NCI-H1417 (cell line): ENCODE measurements around the gene WDR7.

Experiments
- DNase-seq, 3 experiments: peaks; one replicate each; lab custom pipeline; 2025; lab: John Stamatoyannopoulos, UW

The WDR7 gene

DNA sequence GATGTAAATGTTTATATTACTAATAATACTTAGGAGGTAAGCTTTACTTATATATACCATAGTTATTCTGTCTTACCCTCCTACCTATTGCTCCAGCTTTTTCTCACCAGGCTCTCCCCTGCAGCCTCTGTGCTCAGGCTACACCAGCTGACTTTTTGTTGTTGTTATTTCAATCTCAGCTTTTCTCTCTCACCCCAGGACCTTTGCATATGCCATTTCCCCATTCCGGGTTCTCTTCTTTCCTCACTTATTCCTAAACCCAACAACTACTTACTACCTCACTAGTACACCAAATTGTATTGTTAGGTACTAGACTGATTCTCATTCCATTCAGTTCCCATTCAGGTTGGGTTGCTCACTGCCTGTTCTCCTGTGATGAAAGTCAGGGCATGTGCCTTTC lies 339.5 kb downstream of the WDR7 start:
- DNase-seq, result no peak

GRCh38 chr18:56992777-56993176 lies 341.6 kb downstream of the WDR7 start:
- peak in 1 of 3 experiments; percentile 54 for DNase-seq

DNA sequence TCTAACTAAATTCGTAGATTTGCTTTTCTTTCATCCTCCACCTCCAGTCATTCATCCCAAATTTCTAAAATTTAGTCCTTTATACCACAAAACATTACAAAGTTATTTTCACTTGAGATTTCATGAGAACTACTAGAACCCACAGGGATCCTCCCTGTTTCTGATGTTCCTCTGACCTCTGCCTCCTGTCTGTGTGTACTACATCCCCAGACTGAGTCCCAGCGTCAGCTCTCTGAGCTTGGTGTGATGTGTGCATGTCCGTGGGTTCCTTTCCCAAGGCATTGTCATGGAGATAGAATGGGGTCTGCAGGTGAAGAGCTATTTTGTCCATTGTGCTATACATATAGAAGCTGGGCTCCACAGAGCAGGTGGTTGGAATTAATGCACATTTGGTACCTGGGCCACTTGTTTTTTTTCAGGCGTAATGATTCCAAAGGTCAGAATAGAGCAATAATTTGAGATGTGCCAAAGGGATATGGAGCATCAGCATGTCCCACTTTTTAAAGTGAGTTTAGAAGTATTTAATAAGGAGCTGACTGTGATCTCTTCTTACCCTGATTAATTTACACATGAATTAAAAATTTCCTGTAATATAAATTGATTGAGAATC lies 344.5 kb downstream of the WDR7 start:
- peak in 1 of 3 experiments; percentile 62 for DNase-seq

GRCh38 chr18:56997200-56997599 lies 346.0 kb downstream of the WDR7 start:
- no peak for DNase-seq

- no peak for DNase-seq
These were observed 348.7 kb downstream of the WDR7 start for GRCh38 chr18:56999823-57000222.

- peak; percentile 7 to 96 (median 75) for DNase-seq
These were observed 351.5 kb downstream of the WDR7 start for GRCh38 chr18:57002627-57003026.

- DNase-seq, result no peak
These were observed 352.2 kb downstream of the WDR7 start for GRCh38 chr18:57003342-57003741.

GRCh38 chr18:57004366-57005121 lies 353.4 kb downstream of the WDR7 start:
- peak in 1 of 3 experiments; percentile 51 for DNase-seq

DNA sequence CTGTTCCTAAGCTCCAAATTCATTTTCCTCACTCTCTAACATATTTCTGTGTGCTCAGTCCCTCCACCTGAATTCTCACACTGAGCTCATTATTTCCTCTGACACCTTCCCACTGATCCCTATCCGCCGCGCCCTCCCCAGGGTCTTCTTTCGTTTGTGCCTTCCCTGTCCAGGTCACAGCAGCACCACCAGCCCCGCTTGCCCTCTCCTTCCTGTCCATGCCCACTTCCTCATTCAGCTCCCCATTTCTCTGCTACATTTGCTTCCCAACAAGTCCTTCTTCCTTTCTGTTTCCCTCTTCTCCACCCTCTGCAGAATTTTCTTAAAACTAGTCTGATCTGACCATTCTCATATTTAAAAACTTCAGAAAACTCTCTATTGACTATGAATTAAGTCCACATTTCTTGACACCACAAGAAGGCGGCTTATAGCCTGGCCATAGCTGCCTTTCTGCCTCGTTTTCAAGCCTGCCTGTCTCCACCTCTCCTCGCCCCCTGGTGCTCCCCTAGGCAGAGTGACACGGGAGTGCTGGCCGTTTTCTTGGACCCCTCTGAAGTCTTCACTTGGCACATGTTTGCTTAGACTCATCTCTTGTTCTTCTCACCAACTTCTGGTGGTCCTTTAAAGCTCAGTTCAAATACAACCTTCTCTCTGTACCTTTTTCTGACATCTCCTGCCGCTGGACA lies 357.0 kb downstream of the WDR7 start:
- no peak for DNase-seq

GRCh38 chr18:57009844-57010243 lies 358.7 kb downstream of the WDR7 start:
- no peak for DNase-seq

DNA sequence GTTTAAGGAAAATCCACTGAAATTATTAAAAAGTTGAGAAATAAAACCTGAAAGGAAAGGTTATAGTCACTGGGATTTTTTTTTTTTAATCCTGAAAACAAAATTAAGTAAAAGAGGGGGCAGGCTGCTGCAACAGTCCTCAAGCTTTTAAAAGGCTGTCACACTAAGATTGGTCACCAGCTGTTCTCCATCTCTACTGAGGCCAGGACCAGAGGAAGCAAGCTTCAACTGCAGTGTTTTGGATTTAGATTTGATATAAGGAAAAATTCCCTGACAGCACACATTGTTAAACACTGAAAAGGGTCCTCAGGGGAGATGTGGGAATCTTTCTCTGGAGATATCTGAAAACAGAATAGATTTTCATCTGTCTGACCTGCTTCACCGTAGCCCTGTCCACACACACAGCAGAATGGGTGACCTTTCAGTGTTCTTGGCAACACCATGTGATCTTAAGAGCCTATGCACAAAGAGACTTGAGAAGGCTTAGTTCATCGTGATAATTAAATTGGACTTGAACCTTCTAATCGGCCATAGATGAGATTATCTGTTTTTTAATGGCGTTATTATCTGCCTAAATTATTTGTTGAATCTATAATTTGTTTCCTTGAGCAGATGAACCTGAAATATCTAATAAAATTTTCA lies 363.7 kb downstream of the WDR7 start:
- DNase-seq, result no peak

GRCh38 chr18:57015451-57015850 lies 364.3 kb downstream of the WDR7 start:
- DNase-seq, result peak in 1 of 3 experiments; percentile 38

DNA sequence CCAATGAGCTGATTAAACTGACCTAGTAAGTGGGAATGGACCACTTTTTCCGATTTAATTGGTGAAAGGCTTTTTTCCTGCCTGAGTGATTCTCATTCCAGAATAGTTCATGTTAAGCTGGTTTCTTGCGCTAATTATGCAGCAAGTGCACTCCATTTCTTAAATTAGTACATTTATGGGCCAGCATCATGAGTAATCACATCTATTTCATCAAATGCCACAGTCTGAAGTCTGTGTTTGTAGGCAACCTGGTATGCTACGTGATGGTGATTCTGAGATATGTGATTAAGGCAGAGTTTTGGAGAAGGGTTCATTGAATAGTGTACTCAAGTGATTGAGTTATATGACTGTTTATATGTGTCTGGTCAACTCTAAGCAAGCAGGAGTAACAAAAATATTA lies 367.7 kb downstream of the WDR7 start:
- no peak for DNase-seq

GRCh38 chr18:57022716-57023115 lies 371.6 kb downstream of the WDR7 start:
- no peak for DNase-seq

GRCh38 chr18:57023275-57023882 lies 372.2 kb downstream of the WDR7 start:
- no peak for DNase-seq

DNA sequence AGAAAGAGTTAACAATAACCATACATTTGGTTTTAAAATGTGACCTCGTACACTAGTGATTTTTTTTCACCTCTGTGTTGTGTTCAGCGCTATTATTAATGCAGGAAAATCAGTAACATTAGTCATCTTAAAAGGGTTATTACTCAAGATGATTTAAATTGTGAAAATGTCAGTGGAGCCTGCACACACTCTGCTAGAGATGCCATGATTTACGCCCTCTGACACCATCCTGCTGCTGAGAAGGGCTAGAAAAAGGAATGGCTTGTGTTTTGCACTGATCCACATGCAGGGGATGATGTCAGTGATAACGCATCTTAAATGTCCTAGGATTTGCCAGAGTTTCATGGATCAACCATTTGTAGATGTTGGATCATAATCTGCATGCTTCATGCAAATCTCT lies 374.4 kb downstream of the WDR7 start:
- peak in 2 of 3 experiments; percentile 36 to 84 for DNase-seq

GRCh38 chr18:57026316-57026715 lies 375.2 kb downstream of the WDR7 start:
- no peak for DNase-seq

- peak in 2 of 3 experiments; percentile 52 to 73 for DNase-seq
These were observed 376.1 kb downstream of the WDR7 start for GRCh38 chr18:57027190-57027708.

DNA sequence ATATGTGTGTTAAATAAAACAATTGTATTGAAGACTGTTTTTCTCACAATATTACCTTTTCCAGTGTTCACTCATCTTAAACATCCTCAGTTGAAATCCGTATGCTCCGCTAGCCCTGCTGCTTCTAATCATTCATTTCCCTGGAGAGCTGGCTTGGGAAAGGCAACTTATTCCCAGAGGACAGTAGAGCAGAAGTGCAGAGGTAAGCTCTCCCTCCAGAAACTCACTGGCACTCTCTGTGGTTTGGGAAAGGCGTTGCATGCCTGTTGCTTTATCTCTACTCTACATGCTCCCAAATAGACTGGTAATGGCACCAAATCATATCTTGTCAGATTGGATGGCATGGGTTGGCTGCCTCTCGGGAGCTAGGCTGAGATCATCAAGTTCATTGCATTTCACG lies 378.6 kb downstream of the WDR7 start:
- peak; percentile 22 to 66 (median 34) for DNase-seq

DNA sequence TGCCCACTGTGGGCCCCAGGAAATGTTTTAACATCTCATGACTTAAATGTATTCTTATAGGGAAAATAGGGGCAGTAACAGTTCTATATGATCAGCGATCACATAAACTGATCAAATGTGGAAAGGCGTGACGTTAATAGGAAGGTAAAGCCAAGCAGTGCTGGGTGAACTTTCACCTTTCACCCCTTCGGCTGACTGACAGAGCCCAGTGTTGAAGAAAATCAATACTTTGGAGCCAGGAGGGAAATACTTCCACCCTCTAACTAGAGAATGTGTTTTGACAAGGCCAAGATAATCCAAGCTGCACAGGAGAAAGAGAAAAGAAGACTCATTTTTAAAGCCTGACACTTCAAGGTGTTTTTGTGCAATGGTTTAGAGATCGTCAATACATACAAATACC lies 379.3 kb downstream of the WDR7 start:
- no peak for DNase-seq

DNA sequence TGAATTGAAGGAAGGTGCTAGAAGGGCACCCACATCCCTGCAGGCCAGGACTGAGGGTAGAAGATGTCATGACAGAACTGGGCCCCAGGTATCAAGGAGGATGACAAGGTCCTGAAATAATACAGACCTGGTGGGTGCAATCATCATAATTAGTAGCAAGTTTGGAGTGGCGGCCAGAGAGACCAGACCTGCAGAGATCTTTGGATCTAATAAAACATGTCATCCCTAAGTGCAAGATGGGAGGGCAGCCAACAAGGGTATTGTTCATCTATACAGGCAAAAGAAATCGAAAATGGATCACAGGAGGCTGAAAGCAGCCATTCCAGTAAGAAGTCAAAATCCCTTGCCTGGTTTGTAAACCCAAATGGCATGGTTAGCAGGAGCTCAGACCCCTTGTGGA lies 384.4 kb downstream of the WDR7 start:
- no peak for DNase-seq

DNA sequence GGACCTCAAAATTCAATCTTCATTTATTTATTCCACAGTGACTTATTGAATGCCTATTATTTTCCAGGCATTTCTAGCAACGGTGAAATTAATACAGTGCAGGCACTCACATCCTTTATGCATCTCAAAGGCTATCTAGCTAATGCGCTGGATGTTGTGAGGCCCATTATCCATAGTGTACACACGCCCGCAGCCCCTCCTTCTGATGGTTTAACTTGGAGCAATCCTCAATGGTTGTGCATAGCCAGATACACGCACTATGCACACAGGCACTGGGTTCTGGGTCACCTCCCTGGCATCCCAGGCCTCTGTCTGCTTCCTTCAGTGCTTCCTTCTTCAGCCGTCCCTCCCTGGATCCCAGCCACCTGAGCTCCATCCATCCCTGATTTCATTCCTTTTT lies 387.2 kb downstream of the WDR7 start:
- DNase-seq, result no peak
